ENCODE data around the gene DLG2. TPM values are rescaled to one million over a fixed set of nuclear protein-coding genes. Genes with fewer than 3 reads are reported as not detected.

Gene DLG2
- total and polyA plus RNA-seq, 2 donors (not counting 3 experiments of a cell fraction or from before 2014, with no cell fraction given), result 0.15 to 1.1 TPM

DNA sequence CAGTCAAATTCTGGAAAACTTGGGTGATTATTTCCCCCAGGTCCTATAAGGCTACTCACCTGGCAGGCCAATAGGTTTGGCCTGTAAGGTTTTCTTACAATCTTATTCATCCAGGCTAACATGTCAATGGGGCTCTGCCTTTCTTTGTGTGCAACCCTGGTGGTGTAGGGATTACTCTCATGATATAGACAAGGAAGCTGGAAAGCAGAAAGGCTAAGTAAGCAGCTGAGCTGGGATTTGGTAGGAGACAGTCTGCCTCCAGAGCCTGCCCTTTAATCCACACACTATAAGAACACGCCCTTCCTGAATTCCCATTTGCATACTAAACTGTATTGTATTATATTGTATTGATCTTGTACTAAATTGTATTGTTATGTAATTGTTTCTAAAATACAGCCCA is 1967.7 kb downstream of the DLG2 start:
- Histone ChIP-seq H3K9ac (replicated peaks; ENCODE audit: extremely low read depth, insufficient read depth, low read length) (no peak overlapping the region), H3K4me1 (ENCODE audit: control insufficient read depth, extremely low read depth, insufficient read depth, low read length) (no peaks in the 10 kb centered on the region), H3K36me3 (ENCODE audit: control insufficient read depth in 2 of 2, extremely low read depth in 1 of 2, insufficient read depth in 2 of 2, low read length in 2 of 2) (no peaks in the 10 kb centered on the region), H4K20me1 (replicated peaks; ENCODE audit: control insufficient read depth, extremely low read depth, insufficient read depth, low read length) (no peaks in the 10 kb centered on the region), H3K4me2 (ENCODE audit: insufficient read depth, low read length) (no peak overlapping the region), H3K27me3 (ENCODE audit: control insufficient read depth in 2 of 2, insufficient read depth in 2 of 2, low read length in 2 of 2) (no peaks in the 10 kb centered on the region), H3K9me1 (replicated peaks; ENCODE audit: control insufficient read depth, extremely low read depth, insufficient read depth, low read length) (no peaks in the 10 kb centered on the region), H3K9me3 (replicated peaks; ENCODE audit: control insufficient read depth, insufficient read depth, low read length) (no peaks in the 10 kb centered on the region), H3K79me2 (ENCODE audit: control insufficient read depth, insufficient read depth, low read length) (no peaks in the 10 kb centered on the region), H3K4me3 (replicated peaks in 1 of 3; ENCODE audit: insufficient read depth in 1 of 3, low read depth in 1 of 3, low read length in 3 of 3) (no peak overlapping the region), H3K27ac (ENCODE audit: insufficient read depth, low read depth, low read length) (no peak overlapping the region), H2AFZ (ENCODE audit: low read depth, low read length) (no peak overlapping the region)
- no peak for FAIRE-seq
- dilution Hi-C loops (cut with MboI; ENCODE audit: extremely low pct_ligation_motif_present, low sequenced_read_pairs), result no loop called here
- CTCF ChIA-PET, result no interaction called here
- intact Hi-C loops (cut with micrococcal nuclease), result no loop called here
- TF ChIP-seq, protein P1, sequence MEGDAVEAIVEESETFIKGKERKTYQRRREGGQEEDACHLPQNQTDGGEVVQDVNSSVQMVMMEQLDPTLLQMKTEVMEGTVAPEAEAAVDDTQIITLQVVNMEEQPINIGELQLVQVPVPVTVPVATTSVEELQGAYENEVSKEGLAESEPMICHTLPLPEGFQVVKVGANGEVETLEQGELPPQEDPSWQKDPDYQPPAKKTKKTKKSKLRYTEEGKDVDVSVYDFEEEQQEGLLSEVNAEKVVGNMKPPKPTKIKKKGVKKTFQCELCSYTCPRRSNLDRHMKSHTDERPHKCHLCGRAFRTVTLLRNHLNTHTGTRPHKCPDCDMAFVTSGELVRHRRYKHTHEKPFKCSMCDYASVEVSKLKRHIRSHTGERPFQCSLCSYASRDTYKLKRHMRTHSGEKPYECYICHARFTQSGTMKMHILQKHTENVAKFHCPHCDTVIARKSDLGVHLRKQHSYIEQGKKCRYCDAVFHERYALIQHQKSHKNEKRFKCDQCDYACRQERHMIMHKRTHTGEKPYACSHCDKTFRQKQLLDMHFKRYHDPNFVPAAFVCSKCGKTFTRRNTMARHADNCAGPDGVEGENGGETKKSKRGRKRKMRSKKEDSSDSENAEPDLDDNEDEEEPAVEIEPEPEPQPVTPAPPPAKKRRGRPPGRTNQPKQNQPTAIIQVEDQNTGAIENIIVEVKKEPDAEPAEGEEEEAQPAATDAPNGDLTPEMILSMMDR (IDR thresholded peaks at IDR 0.05; ENCODE audit: extremely low read depth in 1 of 2, insufficient read depth in 1 of 2, low read depth in 1 of 2, low read length in 2 of 2), result no peak
- no peak for TF ChIP-seq EZH2 (IDR thresholded peaks at IDR 0.05; ENCODE audit: borderline replicate concordance, low read depth, low read length, severe bottlenecking)
- TF ChIP-seq, protein P2, sequence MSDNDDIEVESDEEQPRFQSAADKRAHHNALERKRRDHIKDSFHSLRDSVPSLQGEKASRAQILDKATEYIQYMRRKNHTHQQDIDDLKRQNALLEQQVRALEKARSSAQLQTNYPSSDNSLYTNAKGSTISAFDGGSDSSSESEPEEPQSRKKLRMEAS (IDR thresholded peaks at IDR 0.05; ENCODE audit: insufficient read depth, insufficient read length), result no peak
- TF ChIP-seq GATA2 (IDR thresholded peaks at IDR 0.05; ENCODE audit: insufficient read depth, insufficient read length, low read depth, low read length), result no peak
- no peak for TF ChIP-seq POLR2A (IDR thresholded peaks at IDR 0.05; ENCODE audit: low read depth, low read length)
- TF ChIP-seq MYC (IDR thresholded peaks at IDR 0.05; ENCODE audit: low read depth, low read length), result no peak
- no peak for TF ChIP-seq POLR2AphosphoS5 (IDR thresholded peaks at IDR 0.05; ENCODE audit: insufficient read depth, low read depth, low read length)
- no peak for TF ChIP-seq FOS (IDR thresholded peaks at IDR 0.05; ENCODE audit: borderline replicate concordance, insufficient read depth, low read length)
- TF ChIP-seq JUN (IDR thresholded peaks at IDR 0.05; ENCODE audit: borderline replicate concordance, insufficient read depth, insufficient read length, low read depth), result no peak
- POLR2A ChIA-PET, result no interaction called here
- DNase-seq (ENCODE audit: low read depth, low spot score), result no peak
- no TSS peak for BruUV-seq (replicated peaks)
